OCI-LY1 (cell line): ENCODE data around the gene MMEL1.

Experiments used
- H2AFZ ChIP-seq: fragments of 200-600 bp; sonication (generic), shearing (Covaris generic); 2 replicates; pipeline ENCODE4 v1.6.0; 2014; ENCODE audit warnings: antibody characterized with exemption, mild to moderate bottlenecking, low read length
- H3F3A ChIP-seq: fragments of 200-600 bp; sonication (generic), shearing (Covaris generic); 2 replicates; pipeline ENCODE4 v1.6.0; 2014; ENCODE audit warnings: mild to moderate bottlenecking, antibody characterized with exemption, low read length, moderate library complexity; ENCODE audit not compliant: insufficient read depth
- H3K27ac ChIP-seq: fragments of 200-600 bp; sonication (generic); 2 replicates; pipeline ENCODE4 v1.5.1; 2014; ENCODE audit warnings: low read length, mixed run types, mild to moderate bottlenecking, low read depth; ENCODE audit not compliant: poor library complexity, severe bottlenecking
- H3K27me3 ChIP-seq: fragments of 200-600 bp; sonication (generic); 2 replicates; pipeline ENCODE4 v1.6.0; 2014; ENCODE audit warnings: antibody characterized with exemption, mild to moderate bottlenecking, low read length, moderate library complexity; ENCODE audit not compliant: insufficient read depth
- H3K36me3 ChIP-seq: fragments of 200-600 bp; sonication (generic); 2 replicates; pipeline ENCODE4 v1.6.1; 2014; ENCODE audit warnings: mild to moderate bottlenecking, antibody characterized with exemption, low read length, moderate library complexity, mixed read lengths; ENCODE audit not compliant: insufficient read depth
- H3K4me1 ChIP-seq: fragments of 200-600 bp; sonication (generic); 2 replicates; pipeline ENCODE4 v1.5.1; 2014; ENCODE audit warnings: mild to moderate bottlenecking, low read length, moderate library complexity; ENCODE audit not compliant: insufficient read depth, severe bottlenecking
- H3K4me2 ChIP-seq: fragments of 200-600 bp; sonication (generic), shearing (Covaris generic); 2 replicates; pipeline ENCODE4 v1.6.1; 2014; ENCODE audit warnings: low read length
- H3K4me3 ChIP-seq: fragments of 200-600 bp; sonication (generic); 2 replicates; pipeline ENCODE4 v1.5.1; 2014; ENCODE audit warnings: low read length, low read depth, mild to moderate bottlenecking, mixed read lengths; ENCODE audit not compliant: poor library complexity, severe bottlenecking
- H3K79me2 ChIP-seq: fragments of 200-600 bp; shearing (Covaris generic); 2 replicates; pipeline ENCODE4 v1.6.1; 2016; ENCODE audit warnings: mixed run types, low read length, mixed read lengths; ENCODE audit not compliant: insufficient read depth
- H3K9ac ChIP-seq: fragments of 200-600 bp; sonication (generic), shearing (Covaris generic); 2 replicates; pipeline ENCODE4 v1.6.1; 2014; ENCODE audit warnings: mild to moderate bottlenecking, low read length, mixed read lengths
- H3K9me2 ChIP-seq: fragments of 200-600 bp; sonication (generic), shearing (Covaris generic); 2 replicates; pipeline ENCODE4 v1.6.1; 2014; ENCODE audit warnings: low read depth, mild to moderate bottlenecking, low read length, mixed read lengths
- H3K9me3 ChIP-seq: fragments of 200-600 bp; shearing (Covaris generic); 2 replicates; pipeline ENCODE4 v1.6.1; 2014; ENCODE audit warnings: low read length, mixed read lengths
- H4K20me1 ChIP-seq: fragments of 200-600 bp; sonication (generic), shearing (Covaris generic); 2 replicates; pipeline ENCODE4 v1.6.0; 2016; ENCODE audit warnings: mild to moderate bottlenecking, low read length; ENCODE audit not compliant: insufficient read depth
- CTCF ChIP-seq: fragments of 200-600 bp; sonication (generic), shearing (Covaris generic); IDR thresholded peaks from 2 replicates; pipeline ENCODE4 v1.5.1; 2017; ENCODE audit warnings: mild to moderate bottlenecking, antibody characterized with exemption, low read length, moderate library complexity, mixed read lengths
- EZH2 ChIP-seq: fragments of 200-600 bp; sonication (generic), shearing (Covaris generic); IDR thresholded peaks from 2 replicates; pipeline ENCODE4 v1.8.0; 2017; ENCODE audit warnings: borderline replicate concordance, mixed run types, mild to moderate bottlenecking, antibody characterized with exemption, low read length, moderate library complexity, mixed read lengths

MMEL1 gene

GRCh38 chr1:2639203-2639602, 6.4 kb upstream of the MMEL1 start:
- H3K27me3 ChIP-seq = no peaks in the 10 kb centered on the region; the same call in 1 of the 2 replicates

DNA sequence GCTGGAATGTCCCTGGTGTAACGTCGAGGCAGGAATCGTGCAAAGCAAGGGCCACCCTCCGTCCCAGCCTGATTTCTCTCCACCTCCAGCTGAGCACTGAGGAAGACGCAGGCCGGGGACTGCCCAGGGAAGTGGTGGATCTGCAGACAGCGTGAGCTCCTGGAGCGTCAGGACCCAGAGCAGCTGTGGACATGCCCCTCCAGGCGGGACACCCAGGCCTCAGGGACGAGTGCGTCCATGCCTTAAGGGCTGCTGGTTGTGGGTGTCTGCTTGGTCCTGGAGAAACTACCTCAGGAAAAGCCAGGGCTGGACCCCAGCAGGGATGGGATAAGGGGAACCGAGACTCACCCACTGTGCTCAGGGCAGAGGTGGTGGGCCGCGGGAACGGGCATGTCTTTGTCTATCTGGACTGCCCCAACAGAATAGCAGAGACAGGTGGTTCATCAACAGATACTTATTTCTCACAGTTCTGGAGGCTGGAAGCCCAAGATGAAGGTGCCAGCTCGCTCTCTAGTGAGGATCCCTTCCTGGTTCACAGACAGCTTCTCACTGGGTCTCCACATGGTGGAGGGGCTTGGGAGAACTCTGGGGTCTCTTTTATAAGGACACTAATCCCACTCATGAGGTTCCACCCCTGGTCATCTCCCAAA, 5.8 kb upstream of the MMEL1 start:
- Histone ChIP-seq H3K36me3 (no peaks in the 10 kb centered on the region; the same call in 1 of the 2 replicates), H3K79me2 (no peaks in the 10 kb centered on the region), H3K27ac (no peak overlapping the region), H3K9ac (no peak overlapping the region), H3K4me3 (no peak overlapping the region), H3K9me3 (peaks cover 13% of the 10 kb centered on the region), H3F3A (no peaks in the 10 kb centered on the region), H2AFZ (no peak overlapping the region), H3K4me2 (no peak overlapping the region), H3K4me1 (peaks cover 10% of the 10 kb centered on the region), H3K27me3 (no peaks in the 10 kb centered on the region; the same call in 1 of the 2 replicates), H3K9me2 (no peaks in the 10 kb centered on the region), H4K20me1 (no peaks in the 10 kb centered on the region)
- TF ChIP-seq EZH2 = no peak
- no peak for TF ChIP-seq CTCF

More at GRCh38 chr1:2639203-2639602, 6.4 kb upstream of the MMEL1 start:
- Histone ChIP-seq H3K4me1 (peaks cover 10% of the 10 kb centered on the region), H2AFZ (no peak overlapping the region), H3F3A (no peaks in the 10 kb centered on the region), H3K9ac (no peak overlapping the region), H3K79me2 (no peaks in the 10 kb centered on the region), H3K9me2 (no peaks in the 10 kb centered on the region), H3K9me3 (peaks cover 13% of the 10 kb centered on the region), H3K36me3 (no peaks in the 10 kb centered on the region; the same call in 1 of the 2 replicates), H3K4me3 (no peak overlapping the region), H4K20me1 (no peaks in the 10 kb centered on the region), H3K27ac (no peak overlapping the region), H3K4me2 (no peak overlapping the region)
- no peak for TF ChIP-seq CTCF
- no peak for TF ChIP-seq EZH2

DNA sequence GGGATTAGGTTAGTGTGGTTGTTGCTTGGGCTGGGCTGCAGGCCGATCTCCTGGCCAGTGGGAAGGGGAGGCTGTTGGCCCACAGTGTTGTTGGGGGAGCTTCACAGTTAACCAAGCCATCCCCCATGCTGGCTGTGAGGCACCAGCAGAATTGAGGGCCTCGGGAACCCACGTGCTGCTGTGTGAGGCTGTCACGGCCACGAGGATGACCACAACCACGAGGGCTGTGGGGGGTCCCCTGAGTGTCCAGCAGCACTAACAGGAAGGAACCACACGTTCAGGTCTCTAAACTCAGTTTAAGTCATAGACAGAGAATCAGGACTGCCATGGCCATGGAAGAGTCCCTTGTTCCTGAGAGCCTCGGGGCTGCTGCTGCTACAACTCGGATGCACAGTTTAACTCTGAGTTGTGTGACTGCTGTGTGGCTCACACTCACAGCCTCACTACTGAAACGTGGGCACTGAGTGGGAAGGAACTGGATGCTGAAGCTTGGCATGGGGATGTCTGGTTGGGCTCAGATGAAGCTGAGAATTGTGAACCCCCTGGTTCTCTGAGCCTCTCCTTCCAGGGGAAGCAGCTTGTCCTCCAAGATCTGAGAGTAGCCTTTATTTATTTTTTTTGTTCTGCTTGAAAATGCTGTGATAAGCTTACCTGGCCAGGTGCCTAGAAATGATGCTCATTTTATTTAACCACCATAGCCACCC, 4.8 kb upstream of the MMEL1 start:
- no peak overlapping the region for H3K4me2 ChIP-seq
- H3K9me2 ChIP-seq = no peaks in the 10 kb centered on the region
- H3F3A ChIP-seq = no peaks in the 10 kb centered on the region
- no peaks in the 10 kb centered on the region for H4K20me1 ChIP-seq
- no peaks in the 10 kb centered on the region; the same call in 1 of the 2 replicates for H3K27me3 ChIP-seq
- H3K4me1 ChIP-seq = peaks cover 9% of the 10 kb centered on the region
- TF ChIP-seq EZH2 = no peak
- TF ChIP-seq CTCF = no peak
- H3K27ac ChIP-seq = no peak overlapping the region
- H3K36me3 ChIP-seq = no peaks in the 10 kb centered on the region; the same call in 1 of the 2 replicates
- peaks cover 13% of the 10 kb centered on the region for H3K9me3 ChIP-seq
- H3K4me3 ChIP-seq = no peak overlapping the region
- no peaks in the 10 kb centered on the region for H3K79me2 ChIP-seq
- no peak overlapping the region for H2AFZ ChIP-seq
- no peak overlapping the region for H3K9ac ChIP-seq
